Activated CD4-positive, alpha-beta T cell treated with anti-CD3 and anti-CD28 coated beads, Interleukin-2, amount 50 U/mL, for 4 hours (primary cell): ENCODE results near the gene PIP4K2C.
"Not testable (repeated sequence)": the region's sequence is repeated elsewhere in the genome, so short reads cannot be mapped to it uniquely, and the experiment has no call there.

Source experiments
- DNase-seq, 2 experiments: peaks; one replicate each; pipeline ENCODE4 v3.0.0-alpha.2; 2020

Gene PIP4K2C

GRCh38 chr12:57560516-57560915 is 30.5 kb upstream of the PIP4K2C start:
- DNase-seq, result no peak

DNA sequence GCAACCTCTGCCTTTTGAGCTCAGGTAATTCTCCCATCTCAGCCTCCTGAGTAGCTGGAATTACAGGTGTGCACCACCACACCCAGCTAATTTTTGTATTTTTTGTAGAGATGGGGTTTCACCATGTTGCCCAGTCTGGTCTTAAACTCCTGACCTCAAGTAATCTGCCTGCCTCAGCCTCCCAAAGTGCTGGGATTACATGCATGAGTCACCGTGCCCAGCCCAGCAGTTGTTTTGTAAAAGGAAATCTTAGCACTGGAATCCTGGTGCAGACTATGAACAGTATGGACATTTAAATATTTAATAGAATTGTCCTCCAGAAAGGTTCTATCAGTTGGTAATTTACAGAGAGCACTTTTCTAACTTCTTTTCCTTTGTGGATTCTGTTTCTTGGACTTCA is 29.9 kb upstream of the PIP4K2C start:
- DNase-seq, result not testable (repeated sequence)

DNA sequence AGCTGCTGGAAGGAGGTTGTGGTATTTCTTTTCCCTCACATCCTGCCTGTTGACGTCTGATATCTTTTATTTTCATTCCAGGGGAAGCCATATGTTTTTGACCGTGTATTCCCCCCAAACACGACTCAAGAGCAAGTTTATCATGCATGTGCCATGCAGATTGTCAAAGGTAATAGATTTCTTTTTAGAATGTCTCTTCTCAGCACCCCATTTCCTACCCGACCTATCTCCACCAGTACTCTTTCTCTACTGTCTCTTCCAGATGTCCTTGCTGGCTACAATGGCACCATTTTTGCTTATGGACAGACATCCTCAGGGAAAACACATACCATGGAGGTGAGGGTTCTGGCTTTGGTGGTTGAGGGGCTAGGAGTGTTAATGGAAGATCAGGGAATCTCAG is 27.6 kb upstream of the PIP4K2C start:
- no peak for DNase-seq

DNA sequence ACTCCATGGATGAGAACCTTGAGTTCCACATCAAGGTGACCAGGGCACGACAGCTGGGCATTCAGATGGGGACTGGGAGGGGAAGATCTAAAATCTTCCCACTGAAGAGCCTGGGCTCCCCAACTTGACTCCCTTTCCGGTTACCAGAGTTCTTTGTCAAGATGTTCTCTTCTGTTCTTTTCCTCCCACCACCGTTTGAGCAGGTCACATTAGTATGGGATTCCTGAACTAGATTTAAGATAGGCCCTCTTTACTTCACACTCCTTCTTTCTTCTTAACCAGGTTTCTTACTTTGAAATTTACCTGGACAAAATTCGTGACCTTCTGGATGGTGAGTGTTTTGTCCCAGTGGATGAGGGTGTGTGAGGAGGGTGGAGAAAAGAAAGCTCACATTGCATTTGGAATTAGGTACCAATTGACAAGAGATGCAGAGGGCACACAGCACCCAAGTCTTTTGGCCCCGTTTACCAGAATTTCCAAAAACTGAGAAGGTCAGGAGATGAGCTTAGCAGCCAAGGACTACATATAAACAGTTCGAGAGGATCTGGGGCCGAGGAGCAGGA is 26.7 kb upstream of the PIP4K2C start:
- DNase-seq, result no peak

- DNase-seq, result no peak
Measured at GRCh38 chr12:57568838-57569237, 22.2 kb upstream of the PIP4K2C start.

DNA sequence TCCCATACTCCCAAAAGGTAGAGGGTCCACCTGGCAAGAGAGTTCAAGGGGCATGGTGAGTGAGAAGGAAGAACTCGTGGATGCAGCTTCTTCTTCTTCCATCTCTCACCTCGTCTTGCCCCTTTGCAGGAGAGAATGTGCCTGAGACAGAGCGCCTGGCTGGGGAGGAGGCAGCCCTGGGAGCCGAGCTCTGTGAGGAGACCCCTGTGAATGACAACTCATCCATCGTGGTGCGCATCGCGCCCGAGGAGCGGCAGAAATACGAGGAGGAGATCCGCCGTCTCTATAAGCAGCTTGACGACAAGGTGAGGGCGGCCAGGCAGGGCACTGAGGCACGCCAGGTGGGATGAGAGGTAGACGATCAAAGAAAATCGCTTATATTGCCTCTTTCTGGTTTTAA is 21.1 kb upstream of the PIP4K2C start:
- no peak for DNase-seq

GRCh38 chr12:57570438-57570837 is 20.6 kb upstream of the PIP4K2C start:
- not testable (repeated sequence) for DNase-seq

GRCh38 chr12:57571926-57572762 is 18.8 kb upstream of the PIP4K2C start:
- DNase-seq, result no peak

- DNase-seq, result no peak
Measured at GRCh38 chr12:57574795-57575194, 16.2 kb upstream of the PIP4K2C start.

- no peak for DNase-seq
Measured at GRCh38 chr12:57575771-57576612, 15.0 kb upstream of the PIP4K2C start.

- DNase-seq, result no peak
Measured at GRCh38 chr12:57576613-57577160, 14.3 kb upstream of the PIP4K2C start.

- no peak for DNase-seq
Measured at GRCh38 chr12:57577981-57578758, 12.8 kb upstream of the PIP4K2C start.

GRCh38 chr12:57579011-57579410 is 12.0 kb upstream of the PIP4K2C start:
- DNase-seq, result no peak

GRCh38 chr12:57579677-57580465 is 11.1 kb upstream of the PIP4K2C start:
- no peak for DNase-seq

GRCh38 chr12:57580466-57580795 is 10.6 kb upstream of the PIP4K2C start:
- DNase-seq, result no peak

DNA sequence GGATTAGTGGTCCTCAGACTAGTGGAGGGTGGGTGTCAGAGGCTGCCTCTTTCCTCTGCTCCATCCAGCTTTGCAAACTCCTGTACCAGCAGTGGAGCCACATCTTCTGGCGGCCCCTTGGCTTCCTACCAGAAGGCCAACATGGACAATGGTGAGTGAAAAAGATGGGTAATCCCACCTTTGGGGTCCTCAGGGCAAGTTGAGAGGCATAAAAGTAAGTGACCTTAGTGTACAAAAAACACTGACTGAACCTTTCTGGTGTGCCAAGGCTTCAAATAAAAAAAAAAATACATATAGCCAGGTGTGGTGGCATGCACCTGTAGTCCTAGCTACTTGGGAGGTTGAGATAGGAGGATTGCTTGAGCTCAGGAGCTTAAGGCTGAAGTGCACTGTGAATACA is 9.2 kb upstream of the PIP4K2C start:
- no peak for DNase-seq

DNA sequence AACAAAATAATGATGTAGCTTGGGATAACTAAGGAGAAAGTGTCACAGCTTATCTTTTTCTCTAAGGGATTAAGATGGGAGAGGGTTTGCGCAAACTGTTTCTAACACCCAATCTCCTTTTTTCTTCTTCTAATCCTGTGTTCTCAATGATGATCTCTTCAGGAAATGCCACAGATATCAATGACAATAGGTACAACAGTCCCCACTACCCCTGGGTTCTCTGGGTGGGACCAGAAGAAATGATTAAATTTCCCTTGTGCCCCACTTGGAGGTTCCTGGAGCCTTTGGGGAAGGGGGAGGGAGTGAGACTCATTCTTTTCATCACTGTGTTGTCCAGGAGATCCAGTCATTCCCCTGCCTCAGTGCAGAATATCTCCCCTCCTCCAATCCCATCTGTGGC is 8.6 kb upstream of the PIP4K2C start:
- DNase-seq, result no peak

DNA sequence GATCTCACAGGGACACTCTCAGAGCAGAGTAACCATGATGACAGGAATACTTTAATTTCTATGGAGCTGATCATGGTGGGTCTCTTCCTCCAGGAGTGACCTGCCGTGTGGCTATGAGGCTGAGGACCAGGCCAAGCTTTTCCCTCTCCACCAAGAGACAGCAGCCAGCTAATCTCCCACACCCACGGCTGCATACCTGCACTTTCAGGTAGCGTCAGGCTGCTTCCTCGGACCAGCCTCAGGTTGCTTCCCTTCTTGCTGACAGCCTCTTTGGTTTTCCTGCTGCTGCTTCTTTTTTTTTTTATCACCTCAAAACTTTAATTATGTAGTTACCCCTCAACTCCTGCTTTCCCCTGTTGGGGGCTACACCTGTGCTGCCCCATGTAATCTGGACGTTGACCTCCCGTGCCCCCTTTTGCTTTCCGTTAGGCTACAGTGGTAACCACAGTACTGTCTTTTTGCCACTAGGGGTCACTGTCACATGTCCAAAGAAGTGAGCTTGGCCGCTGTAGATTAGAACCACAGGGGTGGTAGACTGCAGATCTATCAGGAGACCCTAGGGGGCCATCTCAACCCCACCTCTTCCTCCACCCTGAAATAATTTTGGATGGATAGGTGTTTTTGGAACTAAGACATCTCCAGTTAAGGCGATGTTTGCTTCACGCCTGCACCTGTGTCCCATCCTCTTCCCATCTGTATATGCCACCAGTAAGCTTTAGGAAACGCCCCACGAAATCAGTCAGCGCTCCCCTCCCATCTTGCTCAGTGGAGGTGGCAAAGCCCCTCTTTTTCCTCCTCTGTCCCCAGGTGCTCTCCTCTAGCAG is 7.8 kb upstream of the PIP4K2C start:
- DNase-seq, result peak; percentile 51

DNA sequence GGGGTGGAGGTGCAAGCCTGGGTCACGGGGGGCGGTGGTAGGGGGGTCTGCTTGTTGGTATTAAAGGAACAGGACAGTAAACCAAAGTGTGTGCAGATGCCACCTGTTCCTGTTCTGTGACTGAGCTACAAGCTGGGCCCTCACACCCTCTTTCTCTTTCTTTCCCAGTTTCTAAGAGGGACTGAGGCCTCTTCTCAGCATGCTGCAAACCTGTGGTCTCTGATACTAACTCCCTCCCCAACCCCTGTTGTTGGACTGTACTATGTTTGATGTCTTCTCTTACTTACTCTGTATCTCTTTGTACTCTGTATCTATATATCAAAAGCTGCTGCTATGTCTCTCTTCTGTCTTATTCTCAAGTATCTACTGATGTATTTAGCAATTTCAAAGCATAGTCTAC is 6.9 kb upstream of the PIP4K2C start:
- DNase-seq, result no peak

DNA sequence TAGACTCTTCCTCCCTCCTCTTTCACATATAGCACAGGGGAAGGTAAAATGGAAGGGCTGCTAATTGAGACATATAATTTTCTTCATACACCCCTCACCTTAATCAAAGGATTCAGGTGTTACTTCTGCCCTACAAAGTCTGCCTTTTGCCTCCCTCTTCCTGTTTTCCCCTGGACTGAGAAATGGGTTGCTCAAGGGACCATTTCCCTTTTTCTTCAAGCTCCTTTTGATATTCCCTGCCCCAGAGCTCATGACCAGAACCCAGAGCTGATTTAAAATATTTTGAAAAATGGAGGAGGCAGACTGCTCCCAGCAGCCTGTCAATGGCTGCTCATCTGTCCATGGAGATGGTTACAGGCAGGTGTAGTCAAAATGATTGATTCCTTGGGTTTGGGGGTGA is 6.3 kb upstream of the PIP4K2C start:
- no peak for DNase-seq

- no peak for DNase-seq
Measured at GRCh38 chr12:57585156-57585555, 5.8 kb upstream of the PIP4K2C start.
